Testis (tissue), 3 donors: ENCODE measurements around the gene DYNC1I2. TPM values are rescaled to one million over a fixed set of nuclear protein-coding genes. Genes with fewer than 3 reads are reported as not detected.

ENCODE experiments used
- DNase-seq: peaks from one replicate; pipeline ENCODE4 v3.0.0-alpha.2; 2019
- H3K27ac ChIP-seq, 2 donors: fragments of 200-600 bp; sonication (generic); one replicate each; pipeline ENCODE4 v1.5.1; 2019
- H3K27me3 ChIP-seq: fragments of 200-600 bp; sonication (generic); one replicate; pipeline ENCODE4 v1.5.1; 2019
- H3K36me3 ChIP-seq: fragments of 200-600 bp; sonication (generic); one replicate; pipeline ENCODE4 v1.5.1; 2017; ENCODE audit warnings: low read depth; ENCODE audit errors: missing control alignments
- H3K4me1 ChIP-seq: fragments of 200-600 bp; sonication (generic); one replicate; pipeline ENCODE4 v1.5.1; 2019
- H3K4me3 ChIP-seq, 2 donors: fragments of 200-600 bp; sonication (generic); one replicate each; pipeline ENCODE4 v1.5.1; 2017 to 2019
- H3K9me3 ChIP-seq: fragments of 200-600 bp; sonication (generic); one replicate; pipeline ENCODE4 v1.5.1; 2017
- POLR2A ChIP-seq: fragments of 450-650 bp; IDR thresholded peaks from one replicate; pipeline ENCODE4 v1.6.1; 2017; ENCODE audit warnings: antibody characterized with exemption, mild to moderate bottlenecking, moderate library complexity
- WGBS, 2 donors: methylation state at CpG; one replicate each; pipeline ENCODE4 v1.1.5; 2018; 5-methylcytosine and 5-hydroxymethylcytosine counted together
- intact Hi-C: fragments of 100-400 bp; cut with DNase I; formaldehyde crosslinking; loops from one replicate; pipeline ENCODE4 v1.15.1; 2023; ENCODE audit warnings: low total_unique reads
- polyA plus RNA-seq: library from polyadenylated mRNA; stranded (reverse); fragments of 350-450 nt; fragmentation: Illumina TruSeq; extraction: RNeasy Lipid Tissue Mini Kit (QIAGEN cat#74804); gene quantifications from one replicate; pipeline ENCODE4 v1.2.3, GENCODE V29; 2014; ENCODE audit warnings: low read depth, low replicate concordance; ENCODE audit not compliant: insufficient read depth
- total RNA-seq, 2 donors: library from RNA; depleted of rRNA; stranded (reverse); fragments of >200 nt; gene quantifications; one replicate each; pipeline ENCODE4 v1.2.3, GENCODE V29; 2016
- TF ChIP-seq, protein P1 (sequence below), 3 experiments: fragments of 450-650 bp in 2 of 3; fragments of 200-600 bp in 1 of 3; sonication (generic) in 1 of 3; IDR thresholded peaks; one replicate each; pipeline ENCODE4 v1.5.1; 2016 to 2019; ENCODE audit warnings: antibody characterized with exemption in 3 of 3, mild to moderate bottlenecking in 2 of 3, moderate library complexity in 1 of 3

Gene DYNC1I2
- total and polyA plus RNA-seq, 3 donors from 2014 or later: 104 to 114 (median 106) TPM

DNA sequence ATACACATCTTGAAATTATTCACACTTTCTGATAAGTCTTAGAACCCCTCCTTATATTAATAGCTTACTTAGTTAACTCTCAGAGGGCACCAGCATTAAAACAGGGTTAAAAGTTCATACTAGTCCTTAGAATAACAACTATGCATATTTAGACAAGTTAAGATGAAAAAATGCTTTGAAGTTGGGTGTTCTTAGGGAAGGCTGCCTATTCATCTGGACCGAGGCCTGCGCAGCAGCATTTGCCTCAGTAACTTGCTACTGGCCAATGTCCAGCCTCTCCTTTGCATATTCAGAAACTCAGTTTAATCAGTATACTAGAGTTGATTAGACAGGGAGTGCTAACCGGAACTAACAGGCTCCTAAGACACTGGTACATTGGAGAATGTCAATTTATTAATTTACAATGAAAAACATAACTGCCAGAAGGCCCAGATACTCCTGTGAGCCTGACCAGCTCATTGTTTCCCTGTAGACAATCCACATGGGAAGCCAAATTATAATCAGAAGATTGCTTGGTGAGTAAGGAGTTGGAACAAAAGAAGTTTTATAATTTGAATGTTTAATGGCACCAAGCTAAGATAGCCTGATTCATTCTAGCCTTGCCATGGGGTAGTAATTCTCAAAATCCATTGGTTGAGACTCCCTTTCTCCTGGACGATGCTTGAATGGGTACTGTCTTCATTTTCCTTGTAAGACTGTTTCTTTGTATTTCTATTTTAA, 48.9 kb downstream of the DYNC1I2 start:
- H3K4me1 ChIP-seq: no peaks in the 10 kb centered on the region
- H3K36me3 ChIP-seq: no peaks in the 10 kb centered on the region
- H3K27me3 ChIP-seq: no peaks in the 10 kb centered on the region
- intact Hi-C loops: no loop called here
- DNase-seq: no peak
- H3K9me3 ChIP-seq: no peaks in the 10 kb centered on the region
- TF ChIP-seq, protein P1, sequence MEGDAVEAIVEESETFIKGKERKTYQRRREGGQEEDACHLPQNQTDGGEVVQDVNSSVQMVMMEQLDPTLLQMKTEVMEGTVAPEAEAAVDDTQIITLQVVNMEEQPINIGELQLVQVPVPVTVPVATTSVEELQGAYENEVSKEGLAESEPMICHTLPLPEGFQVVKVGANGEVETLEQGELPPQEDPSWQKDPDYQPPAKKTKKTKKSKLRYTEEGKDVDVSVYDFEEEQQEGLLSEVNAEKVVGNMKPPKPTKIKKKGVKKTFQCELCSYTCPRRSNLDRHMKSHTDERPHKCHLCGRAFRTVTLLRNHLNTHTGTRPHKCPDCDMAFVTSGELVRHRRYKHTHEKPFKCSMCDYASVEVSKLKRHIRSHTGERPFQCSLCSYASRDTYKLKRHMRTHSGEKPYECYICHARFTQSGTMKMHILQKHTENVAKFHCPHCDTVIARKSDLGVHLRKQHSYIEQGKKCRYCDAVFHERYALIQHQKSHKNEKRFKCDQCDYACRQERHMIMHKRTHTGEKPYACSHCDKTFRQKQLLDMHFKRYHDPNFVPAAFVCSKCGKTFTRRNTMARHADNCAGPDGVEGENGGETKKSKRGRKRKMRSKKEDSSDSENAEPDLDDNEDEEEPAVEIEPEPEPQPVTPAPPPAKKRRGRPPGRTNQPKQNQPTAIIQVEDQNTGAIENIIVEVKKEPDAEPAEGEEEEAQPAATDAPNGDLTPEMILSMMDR (IDR thresholded peaks at IDR 0.05): no peak
- TF ChIP-seq POLR2A: no peak
- H3K4me3 ChIP-seq: no peak overlapping the region
- 89 to 92% methylated on average over 4 of the region's 4 CpGs for WGBS, 2 donors
- no peak overlapping the region for H3K27ac ChIP-seq

DNA sequence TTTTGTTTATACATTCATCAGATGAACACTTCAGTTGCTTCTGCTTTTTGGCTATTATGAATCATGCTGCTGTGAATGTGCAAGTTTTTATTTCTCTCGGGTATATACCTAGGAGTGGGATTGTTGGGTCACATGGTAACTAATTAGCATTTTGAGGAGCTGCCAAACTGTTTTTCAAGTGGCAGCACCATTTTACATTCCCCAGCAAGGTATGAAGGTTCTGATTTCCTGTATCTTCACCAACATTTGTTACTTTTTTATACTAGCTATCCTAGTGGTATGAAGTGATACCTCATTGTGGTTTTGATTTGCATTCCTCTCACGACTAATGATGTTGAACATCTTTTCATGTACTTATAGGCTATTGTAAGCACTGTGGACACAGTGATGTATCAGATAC, 53.9 kb downstream of the DYNC1I2 start:
- TF ChIP-seq POLR2A: no peak
- TF ChIP-seq, protein P1 (IDR thresholded peaks at IDR 0.05): no peak
- Histone ChIP-seq H3K9me3 (no peaks in the 10 kb centered on the region), H3K27ac (no peak overlapping the region), H3K4me3 (no peak overlapping the region), H3K27me3 (no peaks in the 10 kb centered on the region), H3K4me1 (no peaks in the 10 kb centered on the region), H3K36me3 (no peaks in the 10 kb centered on the region)
- intact Hi-C loops: no loop called here
- 63 to 66% methylated on average over 2 of the region's 2 CpGs for WGBS, 2 donors
- no peak for DNase-seq

DNA sequence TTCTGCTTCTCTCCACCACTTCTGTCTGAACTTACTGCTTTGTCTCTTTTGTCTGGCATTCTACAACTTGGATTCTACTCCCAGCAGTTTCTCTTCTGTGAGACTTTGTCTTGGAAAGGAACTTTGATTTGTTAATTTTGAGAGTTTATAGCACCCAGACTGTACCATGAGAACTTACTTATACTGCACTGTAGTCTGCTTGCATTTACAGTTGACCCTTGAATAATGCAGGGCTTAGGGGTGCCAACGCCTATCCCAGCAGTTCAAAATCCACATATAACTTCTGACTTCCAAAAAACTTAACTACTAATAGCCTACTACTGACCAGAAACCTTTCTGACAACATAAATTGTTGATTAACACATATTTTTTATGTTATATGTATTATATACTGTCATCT, 55.5 kb downstream of the DYNC1I2 start:
- TF ChIP-seq, protein P1 (IDR thresholded peaks at IDR 0.05): no peak
- no peak for TF ChIP-seq POLR2A
- Histone ChIP-seq H3K4me3 (no peak overlapping the region), H3K9me3 (no peaks in the 10 kb centered on the region), H3K36me3 (no peaks in the 10 kb centered on the region), H3K27me3 (no peaks in the 10 kb centered on the region), H3K4me1 (no peaks in the 10 kb centered on the region), H3K27ac (no peak overlapping the region)
- DNase-seq: no peak
- WGBS, 2 donors: 90 to 95% methylated on average over 1 of the region's 1 CpG
- intact Hi-C loops: no loop called here

DNA sequence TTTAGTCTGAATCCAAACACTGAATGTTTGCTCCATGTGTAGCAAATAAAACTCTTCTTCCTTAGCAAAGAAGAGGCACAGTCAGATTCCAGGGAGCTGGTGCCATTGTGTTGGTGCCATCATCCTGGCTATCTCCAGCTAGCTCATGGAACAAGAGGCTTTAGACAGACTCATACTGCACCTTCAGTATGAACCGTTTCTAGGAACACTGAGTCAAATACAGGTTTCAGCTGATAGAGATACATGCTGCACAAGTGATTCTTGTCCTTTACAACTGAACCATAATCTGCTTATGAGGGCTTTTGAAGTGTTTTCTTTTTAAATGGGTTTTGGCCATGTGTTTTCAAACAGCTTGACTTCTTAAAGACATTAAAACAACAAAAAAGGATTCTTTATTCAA, 57.9 kb downstream of the DYNC1I2 start:
- no peaks in the 10 kb centered on the region for H3K36me3 ChIP-seq
- 74 to 94% methylated on average over 1 of the region's 1 CpG for WGBS, 2 donors

More for the DNA sequence above, 57.9 kb downstream of the DYNC1I2 start:
- Histone ChIP-seq H3K27me3 (no peaks in the 10 kb centered on the region), H3K4me3 (no peak overlapping the region), H3K4me1 (no peaks in the 10 kb centered on the region), H3K9me3 (no peaks in the 10 kb centered on the region), H3K27ac (no peak overlapping the region)
- no peak for DNase-seq
- TF ChIP-seq, protein P1 (IDR thresholded peaks at IDR 0.05): no peak
- TF ChIP-seq POLR2A: no peak
- intact Hi-C loops: no loop called here
